RKO (cell line): ENCODE measurements around the gene SBF2.

ENCODE experiments used
- DNase-seq: peaks from one replicate; pipeline ENCODE4 v3.0.0-alpha.2; 2016; ENCODE audit warnings: low spot score

The SBF2 gene

DNA sequence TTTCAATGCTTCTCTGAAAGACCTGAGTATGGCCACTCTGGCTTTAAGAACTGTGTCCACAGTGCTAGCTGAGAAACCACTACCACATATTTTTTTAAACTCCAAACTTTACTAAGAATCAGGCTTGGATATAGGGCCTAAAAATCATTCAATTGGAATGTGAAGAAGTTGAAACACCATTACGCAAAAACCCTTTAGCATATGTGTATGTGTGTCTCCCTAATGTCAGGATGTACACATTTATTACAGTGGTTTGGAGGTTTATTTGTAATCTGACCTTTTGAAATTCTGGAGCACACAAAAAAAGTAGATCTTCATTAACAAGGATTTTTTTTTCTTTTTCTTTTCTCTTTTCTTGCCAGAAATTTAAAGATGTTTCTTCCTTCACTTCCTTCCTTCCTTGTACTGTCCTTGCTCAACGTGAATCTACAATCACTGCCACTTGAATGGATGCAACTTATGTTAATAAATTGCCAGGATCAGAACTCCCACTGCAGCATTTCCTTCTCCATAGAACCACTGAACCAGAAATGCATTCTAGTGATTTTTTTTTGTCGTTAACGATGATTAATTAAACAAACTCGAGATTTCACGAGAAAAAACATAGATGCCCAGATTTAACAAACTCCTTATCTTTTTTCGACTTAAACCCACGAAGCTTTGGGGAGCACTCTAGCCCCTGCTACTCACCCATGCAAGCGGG lies 7.8 kb upstream of the SBF2 start:
- peak; percentile 45 for DNase-seq

DNA sequence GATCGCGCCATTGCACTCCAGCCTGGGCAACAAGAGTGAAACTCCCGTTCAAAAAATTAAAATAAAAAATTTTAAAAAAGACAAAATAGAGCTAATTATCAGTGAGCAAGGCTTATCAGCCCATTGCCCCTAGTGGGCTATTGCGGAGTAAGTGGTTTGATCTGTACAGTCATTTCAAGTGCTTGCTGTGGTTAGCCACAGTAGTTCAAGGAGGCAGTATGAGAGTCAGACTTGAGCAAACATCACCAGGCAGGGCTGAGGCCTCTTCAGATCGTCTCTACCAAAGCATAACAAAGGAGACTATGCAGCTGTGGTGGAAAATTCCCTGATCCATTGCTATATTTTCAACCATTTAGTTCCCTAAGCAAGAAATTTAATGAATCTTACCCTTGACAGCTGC lies 4.3 kb upstream of the SBF2 start:
- DNase-seq: peak; percentile 85

DNA sequence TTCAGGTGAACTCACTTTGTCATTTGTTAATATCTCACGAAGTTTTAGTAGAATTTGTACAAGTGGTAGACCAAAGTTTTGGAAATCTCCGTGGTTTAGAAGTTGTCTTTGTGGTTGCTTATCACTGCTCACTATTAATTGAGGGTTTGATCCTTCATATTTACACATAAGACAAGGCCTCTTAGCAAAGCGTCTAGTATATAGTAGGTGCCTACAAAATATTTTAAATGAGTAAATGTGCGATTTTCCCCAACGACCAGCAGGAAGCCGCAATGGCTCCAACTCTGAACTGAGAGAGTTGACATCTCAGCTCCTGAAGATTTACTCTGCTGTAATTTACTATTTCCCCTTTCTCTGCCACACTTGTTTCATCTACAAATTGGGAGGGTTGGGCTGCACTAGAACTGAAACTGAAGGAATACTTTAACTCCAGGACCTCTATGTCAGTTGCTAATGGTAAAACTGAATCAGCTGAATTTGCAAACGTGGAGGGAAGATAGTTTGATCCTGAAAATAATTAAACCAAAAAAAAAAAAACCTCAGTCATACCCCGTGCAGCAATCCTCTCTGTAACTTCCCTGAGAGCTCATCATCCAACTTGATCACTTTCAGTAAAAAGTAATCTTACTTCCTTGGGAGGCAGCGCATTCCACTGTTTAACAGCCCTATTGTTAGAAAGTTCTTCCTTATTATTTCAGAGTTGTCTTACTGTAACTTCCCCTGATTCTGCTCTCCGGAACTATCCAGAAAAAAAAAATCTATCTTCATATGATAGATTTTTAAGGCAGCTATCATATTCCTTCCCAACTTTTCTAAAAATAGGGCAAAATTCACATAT lies 1.3 kb upstream of the SBF2 start:
- peak; percentile 46 for DNase-seq

DNA sequence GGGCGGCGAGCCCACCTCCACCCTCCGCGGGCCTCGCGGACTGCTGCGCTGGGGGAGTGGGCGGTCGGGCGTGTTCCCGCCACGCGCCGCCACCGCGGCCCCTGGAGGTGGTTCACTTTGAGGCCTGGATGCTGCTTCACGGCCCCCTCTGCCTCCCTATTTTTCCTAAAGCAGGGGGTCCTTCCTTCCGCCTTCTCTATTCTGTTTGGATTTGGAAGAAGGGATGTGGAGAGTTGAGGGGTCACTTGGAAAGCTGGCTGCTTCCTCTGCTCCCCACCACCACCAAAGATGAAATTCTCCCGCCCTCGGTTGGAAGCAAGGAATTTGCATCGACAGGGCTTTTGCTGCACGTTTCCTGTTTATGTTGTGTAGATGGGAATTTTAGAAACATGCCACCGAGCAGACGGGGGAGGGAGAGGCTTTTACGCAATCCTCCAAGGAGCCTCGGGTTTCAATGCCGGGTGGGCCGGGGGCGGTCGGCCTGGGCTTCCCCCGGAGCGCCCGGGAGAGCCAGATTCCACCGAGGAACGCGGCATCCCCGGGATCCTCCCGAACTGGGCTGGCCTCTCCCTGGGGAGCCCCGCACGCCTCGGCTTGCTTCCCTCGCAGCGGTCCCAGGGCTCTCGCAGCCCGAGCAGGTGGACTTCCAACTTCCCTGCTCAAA lies 403 bp upstream of the SBF2 start:
- peak; percentile 76 for DNase-seq

GRCh38 chr11:10291801-10292638 lies 2.0 kb downstream of the SBF2 start:
- no peak for DNase-seq

- no peak for DNase-seq
Measured at GRCh38 chr11:10289765-10290380, 4.1 kb downstream of the SBF2 start.

DNA sequence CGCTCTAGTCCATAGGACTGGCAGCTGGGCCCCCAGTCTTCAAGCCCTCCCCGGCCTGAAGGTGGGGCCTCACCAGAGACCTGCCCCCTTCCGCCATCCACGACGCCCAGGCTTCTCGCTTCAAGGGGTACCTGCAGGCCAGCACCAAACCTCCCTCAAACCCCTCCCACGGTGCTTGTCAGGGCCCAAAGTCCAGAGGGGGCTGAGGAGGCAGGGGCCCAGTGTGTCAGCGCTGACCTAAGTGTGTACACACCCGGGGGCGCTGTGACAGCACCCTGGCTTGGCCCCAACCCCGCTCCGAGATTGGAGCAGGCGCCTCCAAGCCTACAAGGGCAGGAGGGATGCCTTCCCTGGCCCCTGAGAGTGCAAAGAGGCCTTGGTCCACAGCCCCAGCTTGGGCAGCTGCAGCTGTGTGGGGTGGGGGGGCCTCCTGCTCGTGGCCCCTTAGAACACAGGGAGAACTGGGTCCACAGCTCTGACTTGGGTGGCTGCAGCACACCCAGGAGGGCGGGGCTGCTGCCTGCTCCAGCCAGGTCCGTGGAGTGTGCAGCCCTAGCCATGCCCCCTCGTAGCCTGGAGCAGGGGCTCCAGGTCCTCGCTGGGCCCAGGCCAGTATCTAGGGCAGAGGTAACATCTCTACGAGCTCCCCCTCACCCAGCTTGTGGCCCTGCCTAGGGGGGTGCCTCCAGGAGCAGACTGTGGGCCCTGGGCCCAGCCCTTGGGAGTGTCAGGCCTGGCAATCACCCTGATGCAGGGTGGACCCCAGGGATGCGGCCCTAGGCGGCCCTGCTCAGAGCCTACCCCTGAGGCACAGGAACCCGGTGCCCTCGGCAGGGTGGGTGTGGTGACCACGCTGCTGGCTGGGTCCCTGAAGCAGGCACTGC lies 4.9 kb downstream of the SBF2 start:
- DNase-seq: no peak

DNA sequence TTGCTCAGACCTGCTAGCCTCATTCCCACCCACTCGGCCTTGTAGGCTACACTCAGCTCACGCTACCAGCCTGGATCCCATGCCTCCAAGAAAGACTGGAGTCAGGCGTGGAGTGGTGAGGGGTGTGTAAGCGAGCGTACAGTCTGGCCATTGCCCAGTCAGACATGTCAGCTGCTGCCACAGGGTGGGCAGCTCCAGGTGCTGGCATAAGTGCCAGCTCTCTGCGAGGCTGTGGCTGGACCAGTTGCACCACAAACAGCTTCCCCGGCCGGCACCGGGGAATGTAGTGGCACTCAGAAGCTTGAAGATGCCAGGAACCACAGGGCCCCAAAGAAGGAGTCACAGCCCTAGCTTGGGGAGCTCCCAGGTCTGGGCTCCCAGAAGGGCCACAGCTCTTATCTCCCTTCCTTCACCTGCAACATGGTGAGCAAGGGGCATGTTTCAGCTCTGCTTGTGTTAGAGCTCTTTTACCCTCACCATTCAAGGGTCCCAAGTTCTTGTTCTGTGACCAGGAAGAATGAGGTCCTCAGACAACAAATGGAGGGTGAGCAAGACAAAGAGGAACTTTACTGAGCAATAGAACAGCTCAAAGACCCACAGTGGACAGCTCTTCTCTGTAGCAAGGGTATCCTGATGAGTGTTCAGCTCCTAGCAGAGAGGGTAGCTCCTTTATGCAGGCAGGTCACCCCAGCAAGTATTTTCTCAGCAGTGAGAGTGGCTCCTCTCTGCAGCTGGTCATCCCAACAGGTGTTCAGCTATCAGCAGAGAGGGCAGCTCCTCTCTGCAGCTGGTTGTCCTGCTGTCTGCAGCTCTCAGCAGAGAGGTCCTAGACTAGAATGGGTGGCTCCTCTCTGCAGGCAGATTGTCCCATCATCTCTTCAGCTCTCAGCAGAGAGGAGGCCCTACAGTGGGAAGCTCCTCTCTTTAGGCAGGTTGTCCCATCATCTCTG lies 6.0 kb downstream of the SBF2 start:
- DNase-seq: no peak

DNA sequence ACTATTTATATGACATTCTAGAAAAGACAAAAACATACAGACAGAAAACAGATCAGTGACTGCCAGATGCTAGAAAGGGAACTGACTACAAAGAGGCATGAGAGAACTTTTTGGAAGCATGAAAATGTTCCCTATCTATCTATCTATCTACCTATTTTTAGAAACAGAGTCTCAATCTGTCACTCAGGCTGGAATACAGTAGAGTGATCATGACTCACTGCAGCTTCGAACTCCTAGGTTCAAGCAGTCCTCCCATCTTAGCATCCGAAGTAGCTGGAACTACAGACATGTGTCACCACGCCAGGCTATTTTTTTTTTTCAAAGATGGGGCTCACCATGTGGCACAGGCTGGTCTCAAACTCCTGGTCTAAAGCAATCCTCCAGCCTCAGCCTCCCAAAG lies 6.9 kb downstream of the SBF2 start:
- no peak for DNase-seq

DNA sequence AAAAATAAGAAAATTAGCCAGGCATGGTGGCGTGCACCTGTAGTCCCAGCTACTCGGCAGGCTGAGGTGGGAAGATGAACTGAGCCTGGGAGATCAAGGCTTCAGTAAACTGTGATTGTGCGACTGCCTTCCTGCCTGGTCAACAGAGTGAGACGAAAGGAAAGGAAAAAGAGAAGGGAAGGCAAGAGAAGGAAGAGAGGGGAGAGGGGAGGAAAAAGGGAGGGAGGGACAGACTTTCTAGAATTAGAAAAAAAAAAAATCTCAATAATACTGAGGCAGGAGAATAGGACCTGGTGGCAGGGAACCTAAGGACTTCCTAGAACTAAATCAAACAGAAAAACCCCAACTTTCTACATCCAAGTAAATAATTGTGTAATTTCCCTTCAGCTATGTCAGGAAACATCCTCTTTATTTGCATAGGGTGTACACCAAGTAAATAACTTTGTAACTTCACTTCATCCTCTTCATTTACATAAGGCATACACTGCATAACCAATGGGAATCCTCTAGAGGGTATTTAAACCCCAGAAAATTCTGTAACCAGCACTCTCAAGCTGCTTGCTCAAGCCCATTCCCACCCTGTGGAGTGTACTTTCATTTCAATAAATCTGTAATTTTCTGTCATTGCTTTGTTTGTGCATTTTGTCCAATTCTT lies 8.7 kb downstream of the SBF2 start:
- DNase-seq: no peak

DNA sequence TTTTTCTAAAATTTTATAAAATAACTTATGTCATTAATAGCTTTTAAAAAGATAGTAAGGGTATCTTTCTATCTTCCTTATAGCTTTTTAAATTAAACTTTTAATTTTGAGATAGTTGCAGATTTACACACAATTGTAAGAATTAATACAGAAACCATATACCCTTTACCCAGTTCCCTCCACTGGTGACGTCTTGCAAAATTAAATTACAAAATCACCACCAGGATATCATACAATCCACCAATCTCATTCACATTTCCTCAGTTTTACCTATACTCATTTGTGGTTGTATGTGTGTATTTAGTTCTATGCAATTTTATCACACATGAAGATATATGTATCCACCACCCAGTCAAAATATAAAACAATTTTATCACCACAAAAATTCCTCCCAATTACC lies 10.0 kb downstream of the SBF2 start:
- no peak for DNase-seq

- no peak for DNase-seq
Measured at GRCh38 chr11:10282117-10282516, 11.9 kb downstream of the SBF2 start.

DNA sequence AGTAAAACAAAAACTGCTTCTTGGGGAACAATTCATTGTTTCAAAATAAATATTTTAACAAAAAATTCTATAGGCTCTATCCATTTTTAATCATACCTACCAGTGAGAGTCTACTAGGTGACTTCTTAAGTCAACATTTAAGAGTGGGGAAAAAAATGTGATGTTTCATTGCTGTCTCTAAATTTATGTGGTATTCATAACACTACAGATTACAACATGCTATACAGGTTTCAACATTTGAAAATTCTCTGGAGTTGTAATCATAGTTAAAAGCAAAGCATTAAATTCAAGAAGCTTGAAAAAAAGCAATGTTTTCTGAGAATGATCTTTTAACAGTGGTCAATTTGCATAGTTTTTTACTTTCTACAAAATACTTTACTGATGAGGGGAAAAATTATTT lies 18.3 kb downstream of the SBF2 start:
- no peak for DNase-seq

GRCh38 chr11:10274726-10275125 lies 19.3 kb downstream of the SBF2 start:
- DNase-seq: no peak

- DNase-seq: no peak
Measured at GRCh38 chr11:10273738-10274137, 20.3 kb downstream of the SBF2 start.

GRCh38 chr11:10272132-10272531 lies 21.9 kb downstream of the SBF2 start:
- DNase-seq: no peak

- no peak for DNase-seq
Measured at GRCh38 chr11:10268746-10269488, 25.1 kb downstream of the SBF2 start.

DNA sequence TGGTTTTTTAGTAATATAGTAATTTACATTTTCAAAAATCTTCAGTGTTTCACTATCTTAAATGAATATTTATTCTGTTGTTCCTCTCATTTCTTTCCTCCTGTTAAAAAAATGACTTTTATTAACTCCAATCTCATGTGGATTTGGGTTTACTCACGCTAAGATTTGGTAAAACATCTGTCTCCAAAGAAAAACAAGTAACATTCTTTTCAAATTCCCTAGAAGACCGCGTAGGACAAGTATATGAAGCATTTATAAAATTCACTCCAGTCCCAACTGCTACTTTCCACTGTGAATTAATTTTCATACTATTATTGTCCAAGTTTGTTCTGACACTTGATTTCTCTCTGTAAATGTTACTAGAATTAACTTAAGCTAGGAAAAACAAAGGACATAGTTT lies 26.2 kb downstream of the SBF2 start:
- no peak for DNase-seq
